D341Med (cell line): Measurements from ENCODE around the gene TULP4.

ENCODE experiments used
- DNase-seq: peaks from one replicate; pipeline ENCODE4 v3.0.0; 2012; ENCODE audit warnings: low spot score

Gene TULP4

GRCh38 chr6:158419339-158419909 lies 107.2 kb downstream of the TULP4 start:
- no peak for DNase-seq

DNA sequence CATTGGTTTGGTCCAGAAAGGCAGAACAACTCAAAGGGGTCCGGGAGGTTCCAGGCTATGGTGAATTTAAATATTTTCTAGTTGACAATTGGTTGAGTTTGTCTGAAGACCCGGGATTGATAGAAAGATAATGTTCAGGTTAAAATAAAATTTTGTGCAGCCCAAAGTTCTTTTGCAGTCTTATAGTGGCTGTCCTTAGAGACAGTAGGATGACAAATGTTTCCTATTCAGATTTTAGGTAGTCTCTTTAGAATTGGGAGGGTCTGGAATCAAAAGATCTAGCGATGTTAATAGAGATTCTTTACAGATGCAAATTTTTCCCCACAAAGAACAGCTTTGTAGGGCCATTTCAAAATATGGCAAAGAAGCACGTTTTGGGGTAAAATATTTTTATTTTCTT lies 109.1 kb downstream of the TULP4 start:
- DNase-seq: no peak

DNA sequence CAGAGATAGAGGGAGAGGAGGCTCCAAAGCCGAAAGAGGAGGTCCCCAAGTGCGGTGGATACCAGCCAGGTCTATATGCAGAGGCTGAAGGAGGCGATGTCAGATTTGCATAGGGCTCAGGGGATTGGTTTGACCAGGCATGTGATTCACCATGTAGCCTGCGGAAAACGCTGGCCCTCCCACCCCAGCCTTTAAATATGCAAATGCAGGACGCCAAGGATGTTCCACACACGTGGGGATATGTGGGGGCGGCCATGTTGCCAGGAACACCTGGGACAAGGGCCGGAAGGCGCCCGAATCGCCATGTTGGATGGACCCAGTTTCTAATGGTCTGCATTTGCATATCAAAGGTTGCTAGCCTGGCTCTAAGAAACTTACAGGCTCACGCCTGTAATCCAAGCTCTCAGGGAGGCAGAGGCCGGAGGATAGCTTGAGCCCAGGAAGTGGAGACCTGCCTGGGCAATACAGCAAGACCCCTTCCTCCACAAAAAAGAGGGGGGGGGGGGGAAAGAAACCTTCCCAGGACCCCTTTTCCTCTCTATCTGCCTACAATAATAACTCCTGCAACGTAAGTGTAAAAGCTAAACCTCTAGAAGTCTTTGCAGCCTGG lies 110.5 kb downstream of the TULP4 start:
- DNase-seq: no peak

- no peak for DNase-seq
These were observed 118.8 kb downstream of the TULP4 start for GRCh38 chr6:158431036-158431435.

GRCh38 chr6:158431560-158431959 lies 119.3 kb downstream of the TULP4 start:
- no peak for DNase-seq

DNA sequence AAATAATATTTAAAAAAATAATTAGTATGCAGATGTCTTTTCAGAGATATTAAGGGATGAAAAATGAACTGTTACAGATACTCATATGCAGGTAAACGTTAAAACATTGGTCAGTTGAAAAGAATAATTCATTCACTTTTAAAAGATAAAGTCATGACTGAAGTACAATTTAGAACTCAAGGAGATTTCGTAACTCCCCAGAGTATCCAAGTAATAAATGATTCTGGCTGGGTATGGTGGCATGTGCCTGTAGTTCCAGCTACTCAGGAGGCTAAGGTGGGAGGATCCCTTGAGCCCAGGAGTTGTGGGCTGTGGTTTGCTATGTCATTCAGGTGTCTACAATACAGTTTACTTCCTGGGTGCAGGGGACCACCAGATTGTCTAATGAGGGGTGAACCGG lies 125.3 kb downstream of the TULP4 start:
- no peak for DNase-seq

GRCh38 chr6:158438226-158438625 lies 126.0 kb downstream of the TULP4 start:
- DNase-seq: no peak

GRCh38 chr6:158439255-158439654 lies 127.0 kb downstream of the TULP4 start:
- DNase-seq: no peak

DNA sequence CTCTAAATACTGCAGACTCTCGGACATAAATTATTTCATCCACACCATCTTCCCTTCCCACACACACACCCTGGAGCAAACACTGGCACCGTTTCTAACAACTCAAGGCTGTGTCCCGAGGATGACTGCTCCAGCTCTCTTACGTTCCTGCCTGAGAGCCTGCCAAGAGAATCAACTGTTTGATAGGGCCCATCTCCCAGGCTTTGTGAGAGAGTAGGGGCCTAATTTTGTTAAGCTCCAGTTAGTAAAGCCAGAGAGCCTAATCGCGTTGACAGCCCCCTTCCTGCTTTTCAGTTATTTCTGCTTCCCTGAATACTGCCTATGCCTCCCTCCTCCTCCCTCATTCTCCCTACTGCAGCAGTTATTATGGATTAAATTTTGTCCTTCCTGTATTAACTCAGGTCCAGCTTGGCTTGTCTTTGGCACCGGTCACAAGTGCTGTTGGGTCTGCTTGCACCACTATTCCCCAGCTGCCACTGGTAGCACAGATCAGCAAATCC lies 129.5 kb downstream of the TULP4 start:
- DNase-seq: no peak

GRCh38 chr6:158442306-158442705 lies 130.0 kb downstream of the TULP4 start:
- DNase-seq: no peak

- no peak for DNase-seq
These were observed 133.3 kb downstream of the TULP4 start for GRCh38 chr6:158445426-158446085.

GRCh38 chr6:158448856-158449255 lies 136.6 kb downstream of the TULP4 start:
- no peak for DNase-seq

DNA sequence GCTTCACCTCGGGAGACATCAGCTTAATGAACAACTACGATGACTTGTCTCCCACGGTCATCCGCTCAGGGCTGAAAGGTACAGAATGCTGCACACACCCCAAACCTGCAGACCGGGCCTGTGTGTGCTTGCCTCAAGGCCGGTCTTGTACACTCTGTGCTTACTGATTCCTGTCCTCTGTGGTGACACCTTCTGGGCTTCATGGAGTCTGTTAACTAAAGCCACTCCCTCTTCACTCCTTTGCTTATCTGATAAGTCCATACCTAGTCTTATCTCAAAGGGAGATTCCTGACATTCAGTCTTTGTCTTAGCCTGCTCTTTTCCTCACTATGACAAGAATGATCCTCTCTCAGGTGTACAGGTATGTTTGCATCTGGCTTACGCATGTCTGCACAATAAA lies 139.9 kb downstream of the TULP4 start:
- no peak for DNase-seq

- DNase-seq: no peak
These were observed 144.9 kb downstream of the TULP4 start for GRCh38 chr6:158457131-158457530.

DNA sequence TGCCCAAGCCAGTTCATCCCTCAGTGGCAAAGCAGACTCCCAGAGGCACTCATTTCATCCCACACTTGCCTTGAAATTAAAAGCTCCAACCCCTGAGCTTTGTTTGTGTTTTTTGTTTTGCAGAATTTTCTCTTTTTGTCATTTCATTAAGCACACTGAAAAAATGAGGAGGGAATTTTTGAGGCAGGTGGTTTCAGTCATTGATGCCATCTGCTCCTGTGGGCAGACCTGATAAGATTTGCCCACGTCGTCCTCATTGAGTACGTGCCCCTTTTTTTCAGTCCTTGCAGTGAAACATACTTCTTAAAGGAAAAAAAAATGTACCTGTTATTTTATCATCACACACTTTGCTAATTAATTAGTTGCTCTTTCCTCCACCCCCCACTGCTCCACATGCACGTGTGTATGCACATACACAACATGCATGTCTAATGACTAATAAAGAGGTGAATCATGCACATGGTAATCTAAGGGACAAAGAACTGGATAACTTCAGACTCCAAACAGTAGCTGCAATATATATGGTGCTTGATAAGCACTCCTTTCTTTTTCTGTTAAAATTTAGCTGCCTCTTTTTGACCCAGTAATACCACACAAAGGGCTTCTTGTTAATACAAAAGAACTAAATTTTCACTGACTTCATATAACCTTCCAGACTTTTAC lies 145.5 kb downstream of the TULP4 start:
- no peak for DNase-seq

GRCh38 chr6:158459726-158460125 lies 147.5 kb downstream of the TULP4 start:
- no peak for DNase-seq

DNA sequence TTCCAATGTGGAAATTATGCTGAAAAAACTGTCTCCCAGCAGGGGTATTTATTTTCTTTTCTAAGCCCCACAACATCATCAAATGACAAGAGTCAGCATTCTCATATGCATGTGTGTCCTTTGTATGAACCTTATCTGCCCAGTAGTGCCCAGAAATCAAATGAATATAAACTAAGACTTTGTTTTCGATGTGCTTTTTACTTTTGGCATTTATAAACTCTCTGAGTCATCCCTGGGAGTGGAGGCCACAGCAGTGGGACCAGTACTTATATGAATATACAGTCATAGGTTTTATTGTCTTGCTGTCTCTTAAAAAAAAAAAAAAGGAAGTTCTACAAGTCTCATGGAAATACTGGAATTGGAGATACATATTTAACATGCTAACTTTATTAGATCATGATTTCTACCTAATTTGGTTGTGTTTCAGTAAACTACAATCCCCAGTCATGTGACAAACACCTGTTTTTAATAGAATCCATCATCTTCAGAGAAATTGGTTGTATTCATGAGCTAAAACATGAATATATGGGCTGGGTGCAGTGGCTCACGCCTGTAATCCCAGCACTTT lies 148.4 kb downstream of the TULP4 start:
- no peak for DNase-seq

DNA sequence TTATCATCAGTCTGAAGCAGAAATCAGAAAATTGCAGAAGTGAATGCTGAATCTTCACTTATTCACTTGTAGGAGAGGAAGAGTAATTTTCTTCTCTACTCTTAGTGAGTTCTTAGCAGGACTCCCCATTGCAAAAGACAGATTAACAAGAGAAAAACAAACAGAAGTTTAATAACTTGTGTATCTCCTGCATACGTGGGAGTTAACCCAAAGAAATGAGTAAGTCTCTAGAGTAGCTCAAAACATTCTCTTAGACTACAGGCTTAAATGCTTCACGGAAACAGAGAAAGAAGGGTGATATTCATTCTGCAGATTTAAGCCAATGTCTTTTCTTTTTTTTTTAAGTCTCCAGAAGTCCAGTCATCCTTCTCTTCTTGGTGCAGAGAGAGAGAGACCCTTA lies 149.7 kb downstream of the TULP4 start:
- DNase-seq: no peak

DNA sequence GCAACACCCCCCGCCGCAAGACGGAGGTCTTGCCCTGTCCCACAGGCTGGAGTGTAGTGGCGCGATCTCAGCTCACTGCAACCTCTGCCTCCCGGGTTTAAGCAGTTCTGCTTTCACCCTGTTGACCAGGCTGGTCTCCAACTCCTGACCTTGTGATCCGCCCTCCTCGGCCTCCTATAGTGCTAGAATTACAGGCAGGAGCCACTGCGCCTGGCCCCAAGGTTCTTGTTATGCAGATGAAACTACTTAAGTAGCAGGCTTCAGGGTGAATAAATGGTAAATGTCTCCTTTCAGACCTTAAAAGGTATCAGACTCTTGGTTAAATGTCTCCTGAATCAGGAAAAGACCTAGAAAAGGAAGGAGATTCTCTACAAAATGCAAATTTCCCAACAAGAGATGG lies 152.2 kb downstream of the TULP4 start:
- no peak for DNase-seq

GRCh38 chr6:158465257-158465656 lies 153.0 kb downstream of the TULP4 start:
- DNase-seq: no peak

DNA sequence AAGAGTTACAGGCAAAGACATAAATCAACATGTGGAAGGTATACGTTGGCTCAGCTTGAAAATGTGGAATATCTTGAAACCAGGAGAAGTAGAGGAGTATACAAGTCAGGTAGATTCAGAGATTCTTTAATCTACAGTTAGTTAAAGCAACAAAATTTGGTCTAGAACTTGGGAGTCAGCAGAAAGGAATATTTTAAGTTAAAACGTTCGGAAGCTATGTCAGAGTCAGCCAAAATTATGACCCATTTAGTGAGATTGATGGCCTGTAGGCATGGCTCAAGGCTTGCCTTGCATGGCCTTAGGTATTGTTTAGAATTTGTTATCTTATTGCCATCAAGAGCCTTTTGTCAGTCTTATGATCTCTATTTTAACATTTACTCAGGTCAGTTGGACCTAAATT lies 153.5 kb downstream of the TULP4 start:
- no peak for DNase-seq

- DNase-seq: no peak
These were observed 155.7 kb downstream of the TULP4 start for GRCh38 chr6:158467923-158468322.

- DNase-seq: peak; percentile 70
These were observed 156.4 kb downstream of the TULP4 start for GRCh38 chr6:158468666-158469065.
